ENCODE data around the gene KNDC1. TPM values are rescaled to one million over a fixed set of nuclear protein-coding genes. Genes with fewer than 3 reads are reported as not detected.

KNDC1 gene
- total RNA-seq, 1 experiment from 2014 or later, result 15.7 TPM

DNA sequence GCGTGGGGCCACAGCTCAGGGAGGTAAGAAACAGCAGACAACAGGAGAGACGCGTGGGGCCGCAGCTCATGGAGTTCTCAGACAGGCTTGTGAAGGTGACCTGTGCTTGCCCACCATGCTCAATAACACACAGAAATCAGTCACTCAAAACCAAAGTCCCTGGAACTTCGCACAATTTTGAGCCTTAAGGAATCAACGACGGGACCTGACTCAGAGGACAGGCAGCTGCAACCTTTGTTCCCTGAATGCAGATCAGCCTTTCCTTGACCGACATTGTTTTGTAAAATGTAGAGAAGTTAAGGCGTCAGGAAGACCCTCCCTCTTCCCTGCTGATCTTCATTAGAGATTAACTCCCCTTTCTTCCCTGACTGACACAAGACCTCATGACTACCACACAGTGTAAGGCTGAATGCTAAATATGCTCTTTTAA is 8.5 kb upstream of the KNDC1 start:
- H3K23me2 ChIP-seq (ENCODE audit: insufficient read length, low read depth, low read length, poor library complexity, severe bottlenecking), result no peaks in the 10 kb centered on the region
- peak overlapping the region; percentile 88 for H3T11ph ChIP-seq (ENCODE audit: low read length)
- Mint-ChIP-seq H3K4me3 (peak overlapping the region; percentile 21 to 27; a peak in 4 of 5 replicates), H3K9me3 (peaks cover 36 to 37% of the 10 kb centered on the region in 2 experiments), H3K27me3 (ENCODE audit: low read depth) (peaks cover 9% of the 10 kb centered on the region), H3K4me1 (peaks cover 37 to 42% of the 10 kb centered on the region in 2 experiments), H3K27ac (peak overlapping the region; percentile 98 to 100 (median 99)), H3K36me3 (ENCODE audit: insufficient read depth in 1 of 3, low read depth in 3 of 3) (peaks cover 15 to 38% (median 24%) of the 10 kb centered on the region in 3 experiments)
- no peaks in the 10 kb centered on the region for H3K9me3 ChIP-seq (ENCODE audit: control insufficient read depth, low read depth, low read length)
- no peak overlapping the region for H3K56ac ChIP-seq (ENCODE audit: insufficient read length, low read depth, low read length)
- no peak overlapping the region for H2BK15ac ChIP-seq (ENCODE audit: low read depth, low read length)
- H2BK20ac ChIP-seq (ENCODE audit: low read depth, low read length, poor library complexity, severe bottlenecking), result no peak overlapping the region
- WGBS (ENCODE audit: extremely low coverage, insufficient read length, low lambda C conversion rate), result no CpG with 5 or more reads among the region's 9 CpGs
- H3K18ac ChIP-seq (ENCODE audit: insufficient read length, low read depth, low read length), result peak overlapping the region; percentile 95
- no peak overlapping the region for H4K91ac ChIP-seq (ENCODE audit: insufficient read length, low read depth, low read length)
- peak; percentile 86 for DNase-seq
- H2AK5ac ChIP-seq (ENCODE audit: insufficient read length, low read length), result no peak overlapping the region
- H3K4me1 ChIP-seq (ENCODE audit: insufficient read depth, low read length), result peaks cover 6% of the 10 kb centered on the region; the same call in 1 of the 2 replicates
- H3K14ac ChIP-seq (ENCODE audit: insufficient read depth, low read length), result peak overlapping the region; percentile 88; the same call in 1 of the 2 replicates
- H3K9ac ChIP-seq (ENCODE audit: extremely low read depth, insufficient read length, low read length), result peak overlapping the region; percentile 27
- H3K79me2 ChIP-seq (ENCODE audit: insufficient read depth, low read length), result no peaks in the 10 kb centered on the region
- H3K4me2 ChIP-seq (ENCODE audit: insufficient read depth, insufficient read length, low read length), result peak overlapping the region; percentile 58
- H3K27me3 ChIP-seq (ENCODE audit: insufficient read depth, low read length), result no peaks in the 10 kb centered on the region
- no peak overlapping the region for H2BK12ac ChIP-seq (ENCODE audit: insufficient read length, low read depth, low read length)
- no peak overlapping the region for H4K8ac ChIP-seq (replicated peaks; ENCODE audit: insufficient read length, low read depth, low read length)
- H4K5ac ChIP-seq (ENCODE audit: insufficient read length, low read depth, low read length), result no peak overlapping the region
- 0 out of 2 replicates have a peak overlapping the region, but pooled peaks have one; percentile 57 for H3K4ac ChIP-seq (ENCODE audit: low read depth, low read length)
- no peak overlapping the region for H2AFZ ChIP-seq (ENCODE audit: low read length)
- H3K79me1 ChIP-seq (ENCODE audit: insufficient read depth, low read depth, low read length, poor library complexity, severe bottlenecking), result no peaks in the 10 kb centered on the region
- H2BK5ac ChIP-seq (ENCODE audit: insufficient read length, low read length), result no peak overlapping the region
- no peak overlapping the region for H3K23ac ChIP-seq (ENCODE audit: insufficient read length, low read depth, low read length)
- no peaks in the 10 kb centered on the region for H4K20me1 ChIP-seq (ENCODE audit: control insufficient read depth, insufficient read depth, insufficient read length)
- TF ChIP-seq, protein P1, sequence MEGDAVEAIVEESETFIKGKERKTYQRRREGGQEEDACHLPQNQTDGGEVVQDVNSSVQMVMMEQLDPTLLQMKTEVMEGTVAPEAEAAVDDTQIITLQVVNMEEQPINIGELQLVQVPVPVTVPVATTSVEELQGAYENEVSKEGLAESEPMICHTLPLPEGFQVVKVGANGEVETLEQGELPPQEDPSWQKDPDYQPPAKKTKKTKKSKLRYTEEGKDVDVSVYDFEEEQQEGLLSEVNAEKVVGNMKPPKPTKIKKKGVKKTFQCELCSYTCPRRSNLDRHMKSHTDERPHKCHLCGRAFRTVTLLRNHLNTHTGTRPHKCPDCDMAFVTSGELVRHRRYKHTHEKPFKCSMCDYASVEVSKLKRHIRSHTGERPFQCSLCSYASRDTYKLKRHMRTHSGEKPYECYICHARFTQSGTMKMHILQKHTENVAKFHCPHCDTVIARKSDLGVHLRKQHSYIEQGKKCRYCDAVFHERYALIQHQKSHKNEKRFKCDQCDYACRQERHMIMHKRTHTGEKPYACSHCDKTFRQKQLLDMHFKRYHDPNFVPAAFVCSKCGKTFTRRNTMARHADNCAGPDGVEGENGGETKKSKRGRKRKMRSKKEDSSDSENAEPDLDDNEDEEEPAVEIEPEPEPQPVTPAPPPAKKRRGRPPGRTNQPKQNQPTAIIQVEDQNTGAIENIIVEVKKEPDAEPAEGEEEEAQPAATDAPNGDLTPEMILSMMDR (conservative IDR thresholded peaks at IDR 0.05), result no peak
- peak overlapping the region; percentile 97 for H3K27ac ChIP-seq (ENCODE audit: insufficient read length, low read depth, low read length)
- H2BK120ac ChIP-seq (ENCODE audit: low read depth, low read length, poor library complexity, severe bottlenecking), result peak overlapping the region; percentile 61

All from H9 (cell line).